Type B pancreatic cell (in vitro differentiated cells): Measurements from ENCODE around the gene UTP25. TPM values are rescaled to one million over a fixed set of nuclear protein-coding genes. Genes with fewer than 3 reads are reported as not detected.

ENCODE experiments used
- DNase-seq: peaks from one replicate; pipeline ENCODE4 v3.0.0; 2021; ENCODE audit warnings: mixed read lengths; ENCODE audit not compliant: unreplicated experiment; ENCODE audit errors: extremely low spot score
- H3K27ac Mint-ChIP-seq: 2 replicates; pipeline ENCODE4 v1.8.0; 2021; ENCODE audit warnings: mild to moderate bottlenecking, mixed read lengths
- H3K27me3 Mint-ChIP-seq: 2 replicates; pipeline ENCODE4 v1.8.0; 2021; ENCODE audit warnings: mixed read lengths
- H3K36me3 Mint-ChIP-seq: 2 replicates; pipeline ENCODE4 v1.8.0; 2021; ENCODE audit warnings: mixed read lengths
- H3K4me1 Mint-ChIP-seq: one replicate; pipeline ENCODE4 v1.8.0; 2021; ENCODE audit warnings: mixed read lengths; ENCODE audit not compliant: unreplicated experiment
- H3K4me3 Mint-ChIP-seq: 2 replicates; pipeline ENCODE4 v1.8.0; 2021; ENCODE audit warnings: mild to moderate bottlenecking, mixed read lengths
- H3K9me3 Mint-ChIP-seq: 2 replicates; pipeline ENCODE4 v1.8.0; 2021; ENCODE audit warnings: mixed read lengths
- long read RNA-seq: library from polyadenylated mRNA; unstranded; transcript quantifications from one replicate; pipeline ENCODE4 v2.0.0, GENCODE V29; 2020
- total RNA-seq: library from RNA; stranded (reverse); gene quantifications from 2 replicates; pipeline ENCODE4 v1.2.1, GENCODE V29; 2021; ENCODE audit warnings: low replicate concordance
- TF ChIP-seq, protein P1 (sequence below): fragments of 200-600 bp; sonication (generic); conservative IDR thresholded peaks from 2 replicates; pipeline ENCODE4 v1.5.0; 2021; ENCODE audit warnings: antibody characterized with exemption, mild to moderate bottlenecking

The UTP25 gene, protein sequence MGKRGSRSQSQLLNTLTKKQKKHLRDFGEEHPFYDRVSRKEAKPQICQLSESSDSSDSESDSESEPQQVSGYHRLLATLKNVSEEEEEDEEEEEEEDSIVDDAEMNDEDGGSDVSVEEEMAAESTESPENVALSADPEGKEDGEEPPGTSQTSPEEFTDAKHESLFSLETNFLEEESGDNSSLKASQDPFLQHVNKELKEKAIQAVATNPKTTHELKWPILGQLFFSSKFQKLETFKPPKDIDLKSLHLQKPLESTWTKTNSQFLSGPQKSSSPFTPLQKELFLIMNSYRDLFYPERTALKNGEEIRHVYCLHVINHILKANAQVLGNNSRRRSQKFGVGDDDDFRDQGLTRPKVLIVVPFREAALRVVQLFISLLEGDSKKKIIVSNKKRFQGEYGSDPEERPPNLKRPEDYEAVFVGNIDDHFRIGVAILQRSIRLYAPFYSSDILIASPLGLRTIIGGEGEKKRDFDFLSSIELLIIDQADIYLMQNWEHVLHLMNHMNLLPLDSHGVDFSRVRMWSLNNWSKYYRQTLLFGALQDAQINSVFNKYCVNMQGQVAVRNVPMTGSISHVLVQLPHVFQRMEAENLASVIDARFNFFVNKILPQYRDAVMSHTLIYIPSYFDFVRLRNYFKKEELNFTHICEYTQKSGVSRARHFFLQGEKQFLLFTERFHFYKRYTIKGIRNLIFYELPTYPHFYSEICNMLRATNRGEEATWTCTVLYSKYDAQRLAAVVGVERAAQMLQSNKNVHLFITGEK
- 8.4 and 9.4 TPM in 2 replicates for total RNA-seq
- long read RNA-seq, full-length matches to known transcripts, result 53 of 68 reads
- long read RNA-seq, partial matches to known transcripts, result 2 of 68 reads
- long read RNA-seq, other reads (novel, unspliced or antisense), result 13 of 68 reads

DNA sequence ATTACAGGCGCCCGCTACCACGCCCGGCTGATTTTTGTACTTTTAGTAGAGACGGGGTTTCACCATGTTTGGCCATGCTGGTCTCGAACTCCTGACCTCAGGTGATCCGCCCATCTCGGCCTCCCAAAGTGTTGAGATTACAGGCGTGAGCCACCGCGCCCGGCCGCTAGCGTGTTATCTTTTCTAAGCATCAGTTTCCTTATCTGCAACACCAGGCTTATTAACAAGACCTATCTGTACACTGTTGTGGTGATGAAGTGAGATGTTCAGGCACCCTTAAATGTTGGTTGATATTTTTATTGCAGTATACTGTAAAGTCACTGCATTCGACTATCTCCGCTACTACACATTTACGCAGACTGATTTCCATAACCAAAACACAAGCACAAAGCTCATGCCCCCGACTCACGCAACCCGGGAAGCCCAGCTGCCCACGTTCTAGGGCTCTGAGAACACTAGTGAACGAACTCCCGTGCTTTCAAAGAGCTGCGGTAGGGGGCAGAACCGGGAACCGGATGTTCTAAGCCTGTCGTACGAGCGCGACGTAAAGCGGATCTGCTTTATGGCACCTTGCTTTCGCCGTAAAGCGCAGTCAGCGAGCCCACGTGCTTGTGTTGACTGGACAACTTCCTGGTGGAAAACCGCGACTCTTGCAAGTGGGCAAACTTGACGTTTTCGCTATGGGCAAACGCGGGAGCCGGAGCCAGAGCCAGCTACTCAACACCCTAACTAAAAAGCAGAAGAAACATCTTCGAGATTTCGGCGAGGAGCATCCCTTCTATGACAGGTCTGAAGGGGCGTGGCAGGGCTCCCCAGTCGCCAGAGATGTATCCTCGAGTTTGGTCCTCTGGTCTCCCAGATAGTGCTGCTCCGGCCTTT lies at the start of gene UTP25:
TSS of gene UTP25 (plus strand) at position 589 of the 879 bp plus-strand sequence. CDS start at position 681, 92 bp downstream.
- H3K27ac Mint-ChIP-seq, result peak within 1 kb of the TSS; percentile 95
- peak; percentile 91 for DNase-seq
- peaks cover 3% of the 10 kb centered on the region for H3K36me3 Mint-ChIP-seq
- TF ChIP-seq, protein P1, sequence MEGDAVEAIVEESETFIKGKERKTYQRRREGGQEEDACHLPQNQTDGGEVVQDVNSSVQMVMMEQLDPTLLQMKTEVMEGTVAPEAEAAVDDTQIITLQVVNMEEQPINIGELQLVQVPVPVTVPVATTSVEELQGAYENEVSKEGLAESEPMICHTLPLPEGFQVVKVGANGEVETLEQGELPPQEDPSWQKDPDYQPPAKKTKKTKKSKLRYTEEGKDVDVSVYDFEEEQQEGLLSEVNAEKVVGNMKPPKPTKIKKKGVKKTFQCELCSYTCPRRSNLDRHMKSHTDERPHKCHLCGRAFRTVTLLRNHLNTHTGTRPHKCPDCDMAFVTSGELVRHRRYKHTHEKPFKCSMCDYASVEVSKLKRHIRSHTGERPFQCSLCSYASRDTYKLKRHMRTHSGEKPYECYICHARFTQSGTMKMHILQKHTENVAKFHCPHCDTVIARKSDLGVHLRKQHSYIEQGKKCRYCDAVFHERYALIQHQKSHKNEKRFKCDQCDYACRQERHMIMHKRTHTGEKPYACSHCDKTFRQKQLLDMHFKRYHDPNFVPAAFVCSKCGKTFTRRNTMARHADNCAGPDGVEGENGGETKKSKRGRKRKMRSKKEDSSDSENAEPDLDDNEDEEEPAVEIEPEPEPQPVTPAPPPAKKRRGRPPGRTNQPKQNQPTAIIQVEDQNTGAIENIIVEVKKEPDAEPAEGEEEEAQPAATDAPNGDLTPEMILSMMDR, result peak; percentile 77
- H3K4me3 Mint-ChIP-seq, result peak within 1 kb of the TSS; percentile 96
- peaks cover 5% of the 10 kb centered on the region for H3K9me3 Mint-ChIP-seq
- peaks cover 46% of the 10 kb centered on the region for H3K4me1 Mint-ChIP-seq
- peaks cover 3% of the 10 kb centered on the region for H3K27me3 Mint-ChIP-seq

DNA sequence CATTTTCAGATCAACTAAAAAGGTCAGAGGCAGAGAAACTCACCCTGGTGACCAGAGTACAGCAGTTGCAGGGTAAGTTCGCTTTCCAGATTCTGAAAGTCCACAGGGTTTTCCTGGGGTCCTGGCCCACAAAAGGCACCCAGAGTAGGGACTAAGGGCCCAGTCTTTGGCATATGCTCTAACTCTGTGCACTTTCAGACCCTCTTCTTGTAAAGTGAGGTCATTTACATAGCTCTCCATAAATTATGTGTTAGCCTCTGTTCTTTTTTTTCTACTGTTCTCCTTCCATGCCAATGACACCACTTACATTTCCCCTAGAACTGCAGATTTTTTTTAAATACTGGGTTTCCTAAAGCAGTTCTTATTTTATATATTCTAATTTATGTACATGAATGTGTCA lies 49.7 kb upstream of the UTP25 start:
- Mint-ChIP-seq H3K9me3 (no peaks in the 10 kb centered on the region), H3K4me1 (peaks cover 11% of the 10 kb centered on the region), H3K27me3 (peaks cover 5% of the 10 kb centered on the region), H3K4me3 (no peak overlapping the region), H3K36me3 (peaks cover 9% of the 10 kb centered on the region), H3K27ac (no peak overlapping the region)
- no peak for DNase-seq
- TF ChIP-seq, protein P1, result no peak

DNA sequence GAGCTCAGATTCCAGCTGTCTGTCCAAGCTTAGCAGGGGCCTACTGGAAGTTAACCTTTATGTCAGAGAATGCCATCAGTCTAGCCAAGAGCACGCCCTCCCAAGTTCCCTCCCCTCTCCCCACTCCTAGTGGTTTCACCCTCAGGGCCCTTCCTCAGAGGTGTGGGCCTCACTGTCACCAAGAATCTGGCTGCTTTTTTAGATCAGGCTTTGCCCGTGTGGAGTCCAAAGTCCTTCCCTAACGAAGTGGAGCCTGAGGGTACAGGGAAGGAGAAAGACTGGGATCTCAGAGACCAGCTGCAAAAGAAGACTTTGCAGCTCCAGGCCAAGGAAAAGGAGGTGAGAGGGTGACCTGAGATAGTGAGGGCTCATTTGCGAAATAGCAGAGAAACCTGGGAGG lies 47.5 kb upstream of the UTP25 start:
- H3K27me3 Mint-ChIP-seq, result peaks cover 3% of the 10 kb centered on the region
- TF ChIP-seq, protein P1, result no peak
- peaks cover 21% of the 10 kb centered on the region for H3K4me1 Mint-ChIP-seq
- peak overlapping the region; percentile 83 for H3K27ac Mint-ChIP-seq
- no peaks in the 10 kb centered on the region for H3K9me3 Mint-ChIP-seq
- peaks cover 22% of the 10 kb centered on the region for H3K36me3 Mint-ChIP-seq
- peak overlapping the region; percentile 33 for H3K4me3 Mint-ChIP-seq
- DNase-seq, result no peak

DNA sequence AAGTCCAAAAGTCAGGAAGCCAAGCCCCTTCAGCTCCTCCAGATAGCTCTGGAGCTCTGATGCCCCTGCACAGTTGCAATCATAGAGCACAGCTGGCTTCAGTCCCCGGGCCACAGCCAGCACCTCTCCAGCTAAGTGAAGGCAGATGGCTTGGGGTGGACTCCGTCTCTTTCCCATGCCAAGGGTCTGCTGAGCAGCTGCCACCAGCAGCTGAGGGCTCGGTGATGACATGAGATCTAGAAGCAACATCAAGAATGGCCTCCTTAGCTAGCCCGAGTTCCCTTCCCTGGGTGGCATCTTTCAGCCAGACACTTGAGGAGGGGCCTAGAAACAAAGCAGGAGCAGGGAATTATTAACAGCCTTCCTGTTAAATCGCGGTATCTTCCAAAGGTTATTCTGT lies 44.4 kb upstream of the UTP25 start:
- Mint-ChIP-seq H3K9me3 (no peaks in the 10 kb centered on the region), H3K36me3 (peaks cover 38% of the 10 kb centered on the region), H3K27me3 (peaks cover 14% of the 10 kb centered on the region), H3K27ac (peak overlapping the region; percentile 98), H3K4me3 (peak overlapping the region; percentile 96), H3K4me1 (peaks cover 30% of the 10 kb centered on the region)
- TF ChIP-seq, protein P1, result no peak
- DNase-seq, result no peak
